GM23338 (cell line): ENCODE data around the gene PIK3R4. TPM values are rescaled to one million over a fixed set of nuclear protein-coding genes. Genes with fewer than 3 reads are reported as not detected.

Source experiments
- ATAC-seq: fragments of 200-7000 bp; cut with Tn5 transposase; 3 replicates; pipeline ENCODE4 v1.9.1; 2020
- DNase-seq: peaks from one replicate; pipeline ENCODE4 v3.0.0-alpha.2; 2015; ENCODE audit warnings: low spot score
- H2AFZ ChIP-seq: fragments of 200-600 bp; sonication (generic); 2 replicates; pipeline ENCODE4 v1.8.0; 2016; ENCODE audit warnings: antibody characterized with exemption, mild to moderate bottlenecking, moderate library complexity
- H3F3A ChIP-seq: fragments of 200-600 bp; sonication (generic); replicated peaks from 2 replicates; pipeline ENCODE4 v1.8.0; 2017; ENCODE audit warnings: antibody characterized with exemption, mixed run types, low read depth
- H3K27ac ChIP-seq: fragments of 200-600 bp; sonication (generic); 2 replicates; pipeline ENCODE4 v1.6.1; 2016; ENCODE audit warnings: low read depth
- H3K27me3 ChIP-seq: fragments of 200-600 bp; sonication (generic); 2 replicates; pipeline ENCODE4 v1.8.0; 2016; ENCODE audit warnings: mild to moderate bottlenecking, mixed run types, moderate library complexity; ENCODE audit not compliant: insufficient read depth
- H3K36me3 ChIP-seq: fragments of 200-600 bp; sonication (generic); 2 replicates; pipeline ENCODE4 v1.8.0; 2016; ENCODE audit warnings: mild to moderate bottlenecking; ENCODE audit not compliant: insufficient read depth
- H3K4me1 ChIP-seq: fragments of 200-600 bp; sonication (generic); 2 replicates; pipeline ENCODE4 v1.8.0; 2016; ENCODE audit warnings: mild to moderate bottlenecking, moderate library complexity; ENCODE audit not compliant: insufficient read depth
- H3K4me2 ChIP-seq: fragments of 200-600 bp; sonication (generic); 2 replicates; pipeline ENCODE4 v1.7.1; 2017; ENCODE audit warnings: mixed run types
- H3K4me3 ChIP-seq: fragments of 200-600 bp; sonication (generic); 2 replicates; pipeline ENCODE4 v1.6.1; 2016; ENCODE audit warnings: mixed run types
- H3K79me2 ChIP-seq: fragments of 200-600 bp; sonication (generic); replicated peaks from 2 replicates; pipeline ENCODE4 v1.8.0; 2017; ENCODE audit warnings: mild to moderate bottlenecking; ENCODE audit not compliant: insufficient read depth
- H3K9me2 ChIP-seq: fragments of 200-600 bp; sonication (generic); 2 replicates; pipeline ENCODE4 v1.8.0; 2017; ENCODE audit not compliant: insufficient read depth
- H4K20me1 ChIP-seq: fragments of 200-600 bp; sonication (generic); replicated peaks from 2 replicates; pipeline ENCODE4 v1.8.0; 2017; ENCODE audit warnings: mild to moderate bottlenecking; ENCODE audit not compliant: insufficient read depth
- H3K27ac Mint-ChIP-seq: 2 replicates; pipeline ENCODE4 v1.8.0; 2020; ENCODE audit warnings: inconsistent platforms, mild to moderate bottlenecking, moderate library complexity, mixed read lengths
- H3K27me3 Mint-ChIP-seq: 3 replicates; pipeline ENCODE4 v1.8.0; 2022; ENCODE audit warnings: low read depth, mild to moderate bottlenecking, moderate library complexity, mixed read lengths, inconsistent platforms; ENCODE audit not compliant: insufficient read depth, poor library complexity
- H3K36me3 Mint-ChIP-seq: 3 replicates; pipeline ENCODE4 v1.8.0; 2021; ENCODE audit warnings: low read depth, mild to moderate bottlenecking, inconsistent platforms, moderate library complexity, mixed read lengths
- H3K4me1 Mint-ChIP-seq: 3 replicates; pipeline ENCODE4 v1.8.0; 2020; ENCODE audit warnings: mild to moderate bottlenecking, inconsistent platforms, mixed read lengths
- H3K4me3 Mint-ChIP-seq: 3 replicates; pipeline ENCODE4 v1.8.0; 2021; ENCODE audit warnings: moderate library complexity, mild to moderate bottlenecking, inconsistent platforms, mixed read lengths
- H3K9me3 Mint-ChIP-seq: 3 replicates; pipeline ENCODE4 v1.8.0; 2020; ENCODE audit warnings: moderate library complexity, mild to moderate bottlenecking, inconsistent platforms, mixed read lengths
- CREB1 ChIP-seq: fragments of 250-450 bp; sonication (Bioruptor Pico); IDR thresholded peaks from 2 replicates; pipeline ENCODE4 v1.5.0; 2020; ENCODE audit warnings: low read depth, mild to moderate bottlenecking, moderate library complexity
- CTCF ChIP-seq, 2 experiments: fragments of 200-600 bp in 1 of 2; sonication (generic) in 1 of 2; conservative IDR thresholded peaks; 2 replicates each; pipeline versions ENCODE4 v1.5.1 to v1.6.1; 2016 to 2017; ENCODE audit warnings: antibody characterized with exemption in 2 of 2, low read depth in 2 of 2, mild to moderate bottlenecking in 2 of 2, moderate library complexity in 1 of 2
- ETS1 ChIP-seq: IDR thresholded peaks from 2 replicates; pipeline ENCODE4 v1.6.1; 2016; ENCODE audit warnings: antibody characterized with exemption
- EZH2 ChIP-seq: fragments of 200-600 bp; sonication (generic); IDR thresholded peaks from one replicate; pipeline ENCODE4 v1.8.0; 2017; ENCODE audit warnings: antibody characterized with exemption, mild to moderate bottlenecking, low read depth; ENCODE audit not compliant: unreplicated experiment
- EZH2phosphoT487 ChIP-seq: fragments of 200-600 bp; sonication (generic); IDR thresholded peaks from one replicate; pipeline ENCODE4 v1.8.1; 2018; ENCODE audit warnings: antibody characterized with exemption; ENCODE audit not compliant: unreplicated experiment
- JUNB ChIP-seq: IDR thresholded peaks from one replicate; pipeline ENCODE4 v1.6.1; 2016; ENCODE audit warnings: antibody characterized with exemption; ENCODE audit not compliant: unreplicated experiment
- NANOG ChIP-seq: IDR thresholded peaks from 2 replicates; pipeline ENCODE4 v1.6.1; 2016; ENCODE audit warnings: antibody characterized with exemption, borderline replicate concordance
- POLR2AphosphoS5 ChIP-seq: IDR thresholded peaks from 2 replicates; pipeline ENCODE4 v1.6.1; 2016; ENCODE audit warnings: antibody characterized with exemption, low read depth
- REST ChIP-seq: IDR thresholded peaks from one replicate; pipeline ENCODE4 v1.6.1; 2018; ENCODE audit warnings: antibody characterized with exemption; ENCODE audit not compliant: unreplicated experiment
- STAT1 ChIP-seq: IDR thresholded peaks from one replicate; pipeline ENCODE4 v1.6.1; 2016; ENCODE audit warnings: antibody characterized with exemption; ENCODE audit not compliant: unreplicated experiment
- ZNF114 ChIP-seq: fragments of 250-450 bp; sonication (Bioruptor Pico); IDR thresholded peaks from 2 replicates; pipeline ENCODE4 v1.5.0; 2020; ENCODE audit warnings: mild to moderate bottlenecking, moderate library complexity
- ZNF331 ChIP-seq: fragments of 250-450 bp; sonication (Bioruptor Pico); IDR thresholded peaks from 2 replicates; pipeline ENCODE4 v1.5.0; 2020; ENCODE audit warnings: low read depth, mild to moderate bottlenecking, moderate library complexity
- ZNF462 ChIP-seq: fragments of 250-450 bp; sonication (Bioruptor Pico); IDR thresholded peaks from 2 replicates; pipeline ENCODE4 v1.5.0; 2020; ENCODE audit warnings: mild to moderate bottlenecking, moderate library complexity
- polyA plus RNA-seq: library from polyadenylated mRNA; unstranded; fragments of >200 nt; fragmentation: Nextera tagmentation; extraction: Ambion mirVana; gene quantifications from 2 replicates; pipeline ENCODE4 v1.2.1, GENCODE V29; 2016
- total RNA-seq: library from RNA; depleted of rRNA; stranded (reverse); fragments of >200 nt; shearing (Covaris generic); gene quantifications from 2 replicates; pipeline ENCODE4 v1.2.3, GENCODE V29; 2014

The PIK3R4 gene
- total and polyA plus RNA-seq, 2 experiments from 2014 or later: 48.8 to 65.1 TPM

GRCh38 chr3:130748981-130749380 is 2.4 kb upstream of the PIK3R4 start:
- peak overlapping the region; percentile 69 for H3K4me2 ChIP-seq
- no peaks in the 10 kb centered on the region for H4K20me1 ChIP-seq
- DNase-seq (no peak), ATAC-seq (no peak)
- H3K4me3 Mint-ChIP-seq: no peak overlapping the region
- H3K79me2 ChIP-seq: peaks cover 34% of the 10 kb centered on the region
- H3K36me3 ChIP-seq: no peaks in the 10 kb centered on the region
- no peak overlapping the region for H3K27ac ChIP-seq
- H3K4me1 ChIP-seq: peaks cover 14% of the 10 kb centered on the region
- peaks cover 4% of the 10 kb centered on the region for H3K27me3 Mint-ChIP-seq
- H2AFZ ChIP-seq: no peak overlapping the region
- peaks cover 7% of the 10 kb centered on the region; the same call in 2 of the 3 replicates for H3K4me1 Mint-ChIP-seq
- H3K36me3 Mint-ChIP-seq: peaks cover 5% of the 10 kb centered on the region; the same call in 1 of the 3 replicates
- H3K9me3 Mint-ChIP-seq: no peaks in the 10 kb centered on the region
- no peak overlapping the region for H3K27ac Mint-ChIP-seq
- H3F3A ChIP-seq: no peaks in the 10 kb centered on the region
- H3K9me2 ChIP-seq: no peaks in the 10 kb centered on the region
- no peak for TF ChIP-seq CREB1 (CRISPR knock-in tag)
- TF ChIP-seq REST: no peak
- no peak for TF ChIP-seq EZH2phosphoT487
- TF ChIP-seq CTCF (conservative IDR thresholded peaks at IDR 0.05; ENCODE audit: low read depth in 2 of 2): no peak
- TF ChIP-seq ETS1: no peak
- TF ChIP-seq NANOG: no peak
- no peak for TF ChIP-seq ZNF462 (CRISPR knock-in tag)
- TF ChIP-seq STAT1: no peak
- TF ChIP-seq JUNB: no peak
- TF ChIP-seq POLR2AphosphoS5: no peak
- no peak for TF ChIP-seq ZNF331 (CRISPR knock-in tag)
- no peak for TF ChIP-seq ZNF114
- TF ChIP-seq EZH2: no peak
- H3K27me3 ChIP-seq: no peaks in the 10 kb centered on the region
- peak overlapping the region; percentile 89 for H3K4me3 ChIP-seq
